ENCODE data around the gene OTUD4. TPM values are rescaled to one million over a fixed set of nuclear protein-coding genes. Genes with fewer than 3 reads are reported as not detected.
"Not testable (repeated sequence)": the region's sequence is repeated elsewhere in the genome, so short reads cannot be mapped to it uniquely, and the experiment has no call there.

The OTUD4 gene
- total RNA-seq, 4 donors from 2014 or later, result 27.3 to 53.1 (median 39.1) TPM

DNA sequence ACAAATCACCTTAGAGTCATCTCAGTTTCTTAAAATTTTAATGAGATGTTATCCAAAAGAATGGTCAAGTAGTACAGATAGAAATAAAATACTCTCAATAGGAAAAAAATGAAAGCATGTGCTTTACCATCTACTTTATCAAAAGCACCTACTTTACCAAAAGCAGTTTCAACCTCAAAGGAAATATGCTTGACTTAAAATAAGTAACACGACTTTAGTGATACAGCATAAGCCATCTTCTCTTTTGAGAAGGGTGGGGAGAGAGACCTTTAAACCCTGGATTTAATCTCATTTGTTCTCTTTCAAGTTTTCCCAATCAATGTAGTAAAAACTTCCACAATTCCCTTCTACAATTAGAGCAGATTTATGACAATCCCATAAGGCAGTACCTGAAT, 26.5 kb downstream of the OTUD4 start:
- peaks cover 0 to 16% (median 0%) of the 10 kb centered on the region in 3 donors for H3K4me1 ChIP-seq
- TF ChIP-seq POLR2AphosphoS5 (IDR thresholded peaks at IDR 0.05), result no peak
- TF ChIP-seq EP300 (IDR thresholded peaks at IDR 0.05), result no peak
- TF ChIP-seq, protein P1, sequence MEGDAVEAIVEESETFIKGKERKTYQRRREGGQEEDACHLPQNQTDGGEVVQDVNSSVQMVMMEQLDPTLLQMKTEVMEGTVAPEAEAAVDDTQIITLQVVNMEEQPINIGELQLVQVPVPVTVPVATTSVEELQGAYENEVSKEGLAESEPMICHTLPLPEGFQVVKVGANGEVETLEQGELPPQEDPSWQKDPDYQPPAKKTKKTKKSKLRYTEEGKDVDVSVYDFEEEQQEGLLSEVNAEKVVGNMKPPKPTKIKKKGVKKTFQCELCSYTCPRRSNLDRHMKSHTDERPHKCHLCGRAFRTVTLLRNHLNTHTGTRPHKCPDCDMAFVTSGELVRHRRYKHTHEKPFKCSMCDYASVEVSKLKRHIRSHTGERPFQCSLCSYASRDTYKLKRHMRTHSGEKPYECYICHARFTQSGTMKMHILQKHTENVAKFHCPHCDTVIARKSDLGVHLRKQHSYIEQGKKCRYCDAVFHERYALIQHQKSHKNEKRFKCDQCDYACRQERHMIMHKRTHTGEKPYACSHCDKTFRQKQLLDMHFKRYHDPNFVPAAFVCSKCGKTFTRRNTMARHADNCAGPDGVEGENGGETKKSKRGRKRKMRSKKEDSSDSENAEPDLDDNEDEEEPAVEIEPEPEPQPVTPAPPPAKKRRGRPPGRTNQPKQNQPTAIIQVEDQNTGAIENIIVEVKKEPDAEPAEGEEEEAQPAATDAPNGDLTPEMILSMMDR (IDR thresholded peaks at IDR 0.05), result no peak
- TF ChIP-seq POLR2A (IDR thresholded peaks at IDR 0.05), result no peak
- WGBS, 2 donors (ENCODE audit: low coverage in 1 of 2), result 33 to 45% methylated on average over 1 of the region's 1 CpG
- H3K9me3 ChIP-seq, result no peaks in the 10 kb centered on the region
- no peaks in the 10 kb centered on the region for H3K27me3 ChIP-seq
- ATAC-seq, result no peak
- peaks cover 0 to 75% of the 10 kb centered on the region in 2 donors for H3K36me3 ChIP-seq
- no peak overlapping the region for H3K27ac ChIP-seq
- no peak overlapping the region for H3K4me3 ChIP-seq

DNA sequence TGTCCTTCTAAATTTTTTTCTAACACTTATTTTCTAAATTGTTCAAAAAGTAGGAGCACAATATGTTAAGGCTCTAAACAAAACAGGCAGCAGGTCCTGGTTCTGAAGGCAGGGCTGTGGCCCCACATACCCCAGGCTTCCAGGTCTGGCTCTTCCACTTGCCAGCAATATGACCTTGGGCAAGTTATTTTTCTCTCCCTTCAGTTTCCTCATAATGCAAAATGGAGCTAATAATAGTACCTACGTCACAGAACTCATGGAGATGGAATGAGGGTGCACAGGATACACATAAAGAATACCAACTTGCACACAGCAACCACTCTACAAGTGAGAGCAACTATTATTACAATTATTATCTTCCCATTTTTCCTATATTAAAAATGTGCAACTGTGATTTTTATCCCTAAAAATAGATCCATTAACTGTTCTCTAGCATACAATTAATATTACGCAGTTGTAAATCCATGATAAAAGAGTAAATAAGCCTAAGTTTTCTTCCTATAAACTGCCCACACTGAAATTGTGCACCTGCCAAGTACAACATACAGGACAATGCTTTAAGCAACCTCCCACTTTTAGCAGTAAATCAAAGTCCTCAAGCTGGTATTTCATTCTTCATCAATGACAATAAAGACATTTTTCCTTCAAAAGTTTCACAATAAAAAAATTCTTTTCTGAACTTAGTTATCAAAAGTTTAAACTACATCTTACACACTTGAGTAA, 27.0 kb downstream of the OTUD4 start:
- H3K36me3 ChIP-seq, result peaks cover 0 to 80% of the 10 kb centered on the region in 2 donors
- ATAC-seq, result no peak
- H3K27ac ChIP-seq, result peak overlapping the region in 1 of 4 donors; percentile 28

DNA sequence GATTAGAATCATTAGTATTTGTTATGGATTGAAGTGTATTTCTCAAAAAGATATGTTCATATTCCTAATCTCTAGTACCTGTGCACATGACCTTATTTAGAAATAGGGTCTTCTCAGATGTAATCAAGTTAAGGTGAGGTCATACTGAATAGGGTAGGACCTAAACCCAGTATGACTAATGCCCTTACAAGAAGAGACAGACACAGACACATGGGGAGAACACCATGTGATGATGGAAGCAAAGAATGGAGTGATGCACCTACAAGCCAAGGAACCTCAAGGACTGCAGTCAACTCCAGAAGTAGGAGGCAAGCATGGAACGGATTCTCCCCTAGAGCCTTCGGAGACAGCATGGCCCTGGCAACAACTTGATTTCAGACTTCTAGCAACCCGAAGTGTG, 31.4 kb downstream of the OTUD4 start:
- Histone ChIP-seq H3K27me3 (no peaks in the 10 kb centered on the region), H3K36me3 (peaks cover 11 to 94% of the 10 kb centered on the region in 2 donors), H3K27ac (no peak overlapping the region), H3K4me3 (no peak overlapping the region), H3K9me3 (no peaks in the 10 kb centered on the region), H3K4me1 (peaks cover 0 to 10% (median 0%) of the 10 kb centered on the region in 3 donors)
- WGBS, 2 donors (ENCODE audit: low coverage in 1 of 2), result 86 to 96% methylated on average over 3 of the region's 3 CpGs
- ATAC-seq, result no peak
- TF ChIP-seq POLR2AphosphoS5 (IDR thresholded peaks at IDR 0.05) (no peak), POLR2A (IDR thresholded peaks at IDR 0.05) (no peak), EP300 (IDR thresholded peaks at IDR 0.05) (no peak)
- TF ChIP-seq, protein P1 (IDR thresholded peaks at IDR 0.05), result no peak

More for the DNA sequence above, 27.0 kb downstream of the OTUD4 start:
- 66 to 72% methylated on average over 2 of the region's 2 CpGs for WGBS, 2 donors (ENCODE audit: low coverage in 1 of 2)
- Histone ChIP-seq H3K4me3 (no peak overlapping the region), H3K27me3 (no peaks in the 10 kb centered on the region), H3K4me1 (peaks cover 0 to 16% (median 0%) of the 10 kb centered on the region in 3 donors), H3K9me3 (no peaks in the 10 kb centered on the region)
- TF ChIP-seq POLR2AphosphoS5 (IDR thresholded peaks at IDR 0.05) (no peak), POLR2A (IDR thresholded peaks at IDR 0.05) (no peak), EP300 (IDR thresholded peaks at IDR 0.05) (no peak)
- TF ChIP-seq, protein P1 (IDR thresholded peaks at IDR 0.05), result no peak

DNA sequence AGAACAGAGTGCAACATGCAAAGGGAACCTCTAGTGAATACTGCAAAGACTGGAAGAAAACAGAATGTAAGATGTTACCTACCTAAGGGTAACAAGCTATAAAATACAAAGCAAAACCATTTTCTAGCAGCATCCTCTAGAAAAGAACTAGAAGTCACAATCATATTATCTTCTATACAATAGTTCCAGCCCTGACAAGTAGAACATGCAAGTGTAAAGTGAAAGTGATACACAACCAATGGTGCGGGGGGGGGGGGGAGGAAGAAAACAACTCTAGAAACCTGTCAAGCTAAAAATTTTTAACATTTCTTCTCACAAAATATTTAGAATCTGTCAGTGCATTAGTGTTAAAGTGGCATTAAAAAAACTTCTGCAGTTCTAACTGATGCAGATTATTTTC, 44.2 kb downstream of the OTUD4 start:
- not testable (repeated sequence) for H3K27me3 ChIP-seq, ATAC-seq, H3K4me3 ChIP-seq, H3K27ac ChIP-seq, H3K9me3 ChIP-seq
- WGBS, 2 donors (ENCODE audit: low coverage in 1 of 2), result 63% methylated on average over 1 of the region's 1 CpG; no CpG with 5 or more reads in 1 of the 2 donors
- peaks cover 3 to 45% of the 10 kb centered on the region in 2 donors for H3K36me3 ChIP-seq
- peaks cover 0 to 11% (median 0%) of the 10 kb centered on the region in 3 donors for H3K4me1 ChIP-seq

DNA sequence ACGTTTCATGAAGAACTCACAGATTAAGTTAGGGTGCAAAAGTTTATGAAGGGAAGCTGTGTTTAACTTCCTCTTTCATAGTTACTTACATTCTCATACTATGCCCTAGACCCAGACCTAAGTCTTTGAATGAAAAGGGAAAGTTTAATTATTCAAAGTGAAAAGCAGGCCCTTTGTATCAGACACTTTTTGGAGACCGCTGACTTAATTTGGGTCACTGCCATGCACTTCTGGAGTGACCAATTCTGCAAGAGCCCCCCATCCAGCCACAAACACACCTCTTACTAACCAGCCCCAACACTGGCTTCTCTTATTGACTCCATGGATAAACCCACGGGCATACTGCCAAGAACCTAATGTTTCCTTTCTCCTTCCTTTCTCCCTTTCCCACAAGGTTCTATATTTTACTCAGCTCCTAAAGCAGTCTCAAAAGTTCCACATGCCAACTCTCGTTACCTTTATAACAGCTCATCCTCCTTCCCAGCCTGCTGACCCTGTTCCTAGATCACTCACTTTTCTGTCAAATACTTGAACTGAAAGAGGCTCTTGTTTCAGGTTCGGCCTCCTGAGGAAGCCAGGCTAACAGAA, 47.8 kb downstream of the OTUD4 start:
- Histone ChIP-seq H3K36me3 (peaks cover 0 to 37% of the 10 kb centered on the region in 2 donors), H3K9me3 (no peaks in the 10 kb centered on the region), H3K4me1 (peaks cover 0 to 11% (median 0%) of the 10 kb centered on the region in 3 donors), H3K27me3 (no peaks in the 10 kb centered on the region), H3K27ac (no peak overlapping the region), H3K4me3 (no peak overlapping the region)
- TF ChIP-seq, protein P1 (IDR thresholded peaks at IDR 0.05), result no peak
- TF ChIP-seq POLR2AphosphoS5 (IDR thresholded peaks at IDR 0.05) (no peak), POLR2A (IDR thresholded peaks at IDR 0.05) (no peak), EP300 (IDR thresholded peaks at IDR 0.05) (no peak)
- no peak for ATAC-seq
- 41 to 53% methylated on average over 4 to 5 of the region's 5 CpGs for whole genome bisulfite sequencing, 2 donors (ENCODE audit: low coverage in 1 of 2)
